CD4-positive, alpha-beta T cell treated with Interleukin-17A for 4 hours (primary cell): ENCODE measurements around the gene APOM.

Source experiments
- DNase-seq: peaks from one replicate; pipeline ENCODE4 v3.0.0-alpha.2; 2020; ENCODE audit warnings: mixed read lengths

APOM gene

GRCh38 chr6:31631681-31632278 lies 23.9 kb upstream of the APOM start:
- no peak for DNase-seq

DNA sequence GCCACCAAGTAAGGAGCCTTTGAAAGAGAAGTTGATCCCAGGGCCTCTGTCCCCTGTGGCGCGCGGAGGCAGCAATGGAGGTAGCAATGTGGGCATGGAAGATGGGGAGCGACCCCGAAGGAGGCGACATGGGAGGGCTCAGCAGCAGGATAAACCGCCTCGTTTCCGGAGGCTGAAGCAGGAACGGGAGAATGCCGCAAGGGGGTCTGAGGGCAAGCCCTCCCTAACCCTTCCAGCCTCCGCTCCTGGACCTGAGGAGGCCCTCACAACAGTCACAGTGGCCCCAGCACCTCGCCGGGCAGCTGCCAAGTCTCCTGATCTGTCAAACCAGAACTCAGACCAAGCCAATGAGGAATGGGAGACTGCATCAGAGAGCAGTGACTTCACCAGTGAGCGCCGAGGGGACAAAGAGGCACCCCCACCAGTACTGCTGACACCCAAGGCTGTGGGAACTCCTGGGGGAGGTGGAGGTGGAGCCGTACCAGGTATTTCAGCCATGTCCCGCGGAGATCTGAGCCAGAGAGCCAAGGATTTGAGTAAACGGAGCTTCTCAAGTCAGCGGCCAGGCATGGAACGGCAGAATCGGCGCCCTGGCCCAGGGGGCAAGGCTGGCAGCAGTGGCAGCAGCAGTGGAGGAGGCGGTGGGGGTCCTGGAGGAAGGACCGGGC lies 23.3 kb upstream of the APOM start:
- no peak for DNase-seq

DNA sequence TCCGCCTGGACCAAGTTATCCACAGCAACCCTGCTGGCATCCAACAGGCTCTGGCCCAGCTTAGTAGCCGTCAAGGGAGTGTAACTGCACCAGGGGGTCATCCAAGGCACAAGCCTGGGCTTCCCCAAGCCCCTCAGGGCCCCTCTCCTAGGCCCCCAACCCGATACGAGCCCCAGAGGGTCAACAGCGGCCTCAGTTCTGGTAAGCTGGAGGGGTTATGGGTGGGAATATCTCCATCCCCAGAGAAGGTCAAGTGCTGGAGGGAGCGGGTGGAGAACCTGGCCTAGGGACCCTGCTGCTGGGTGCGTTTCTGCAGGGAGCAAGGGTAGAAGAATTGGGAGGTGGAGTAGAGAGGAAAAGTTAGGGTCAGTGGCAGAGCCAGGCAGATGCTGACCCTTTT lies 22.2 kb upstream of the APOM start:
- no peak for DNase-seq

DNA sequence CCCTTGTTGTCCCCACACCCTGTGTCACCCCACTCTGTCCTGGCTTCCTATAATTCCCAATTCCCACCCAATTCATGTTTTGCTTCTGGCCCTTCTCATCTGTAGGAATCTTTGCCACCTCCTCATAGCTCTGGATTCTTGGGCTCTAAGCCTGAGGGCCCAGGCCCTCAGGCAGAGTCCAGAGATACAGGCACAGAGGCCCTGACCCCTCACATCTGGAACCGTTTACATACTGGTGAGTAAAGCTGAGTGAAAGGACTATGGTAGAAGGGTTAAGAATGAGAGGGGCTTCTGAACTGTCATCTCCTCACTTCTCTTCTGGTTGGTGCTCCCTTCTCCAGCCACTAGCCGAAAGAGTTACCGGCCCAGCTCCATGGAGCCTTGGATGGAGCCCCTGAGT lies 21.6 kb upstream of the APOM start:
- no peak for DNase-seq

GRCh38 chr6:31634969-31635575 lies 20.6 kb upstream of the APOM start:
- DNase-seq: no peak

DNA sequence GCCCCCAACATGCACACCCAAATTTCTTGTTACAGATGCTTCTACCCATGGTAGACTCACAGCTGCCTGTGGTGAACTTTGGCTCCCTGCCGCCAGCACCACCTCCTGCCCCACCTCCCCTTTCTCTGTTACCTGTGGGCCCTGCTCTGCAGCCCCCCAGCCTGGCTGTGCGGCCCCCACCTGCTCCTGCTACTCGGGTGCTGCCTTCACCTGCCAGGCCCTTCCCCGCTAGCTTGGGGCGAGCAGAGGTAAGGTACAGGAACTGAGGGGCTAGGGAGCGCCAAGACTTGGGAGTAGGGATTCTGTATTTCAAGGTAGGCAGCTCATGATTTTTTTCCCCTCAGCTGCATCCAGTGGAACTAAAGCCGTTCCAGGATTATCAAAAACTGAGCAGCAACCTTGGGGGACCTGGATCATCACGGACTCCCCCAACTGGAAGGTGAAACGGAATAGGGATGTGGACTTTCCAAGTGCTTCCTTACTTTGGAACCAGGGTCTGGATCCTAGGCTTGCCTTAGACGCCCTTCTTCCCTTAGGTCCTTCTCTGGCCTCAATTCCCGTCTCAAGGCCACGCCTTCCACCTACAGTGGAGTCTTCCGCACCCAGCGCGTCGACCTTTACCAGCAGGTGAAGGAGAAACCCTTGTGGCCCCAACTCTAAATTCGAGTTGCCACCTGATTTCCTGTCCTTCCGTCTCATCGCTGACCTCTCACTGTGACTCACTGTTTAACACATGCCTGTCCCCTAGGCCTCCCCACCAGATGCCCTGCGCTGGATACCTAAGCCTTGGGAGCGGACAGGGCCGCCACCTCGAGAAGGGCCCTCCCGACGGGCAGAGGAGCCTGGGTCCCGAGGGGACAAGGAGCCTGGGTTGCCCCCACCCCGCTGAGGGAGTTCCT lies 18.7 kb upstream of the APOM start:
- no peak for DNase-seq

- no peak for DNase-seq
Observed at GRCh38 chr6:31639043-31639442, 16.7 kb upstream of the APOM start.

DNA sequence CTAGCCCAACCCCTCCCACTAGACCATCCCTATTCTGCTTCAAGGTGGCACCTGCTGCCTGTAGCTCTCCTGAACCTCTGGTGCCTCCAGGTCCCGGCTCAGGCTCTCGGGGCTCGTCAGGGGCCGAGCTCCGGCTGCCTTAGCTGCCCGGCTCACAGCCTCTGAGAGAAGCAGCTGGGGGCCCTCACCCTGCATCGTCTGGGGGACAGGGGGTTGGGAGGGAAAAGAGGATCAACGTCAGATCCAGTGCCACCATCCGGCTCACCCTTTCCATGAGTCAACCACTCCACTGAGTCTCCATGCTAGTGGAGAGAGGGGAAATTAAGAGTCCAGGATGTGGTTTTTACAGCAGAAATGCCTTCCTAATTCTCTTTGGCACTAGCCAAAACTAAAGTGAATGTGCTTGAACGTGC lies 16.2 kb upstream of the APOM start:
- no peak for DNase-seq

DNA sequence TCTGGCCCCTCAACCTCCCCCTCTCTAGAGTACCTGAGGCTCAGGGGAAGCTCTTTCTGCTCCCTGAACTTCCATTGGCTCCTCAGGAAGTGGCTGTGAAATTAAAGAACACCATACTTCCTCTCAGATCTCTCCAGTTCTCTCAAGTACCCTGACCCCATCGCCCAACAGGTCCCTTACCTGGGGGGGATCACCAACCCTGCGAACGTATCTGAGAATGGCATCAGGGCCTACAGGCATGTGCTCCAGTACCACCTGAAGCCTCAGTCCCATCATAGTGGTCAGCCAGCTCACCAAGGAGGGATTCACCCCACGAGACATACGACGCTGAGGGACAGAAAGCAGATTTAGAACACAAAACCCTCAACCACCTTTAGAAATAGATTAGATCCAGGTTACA lies 15.1 kb upstream of the APOM start:
- DNase-seq: no peak

GRCh38 chr6:31641370-31641769 lies 14.3 kb upstream of the APOM start:
- DNase-seq: no peak

DNA sequence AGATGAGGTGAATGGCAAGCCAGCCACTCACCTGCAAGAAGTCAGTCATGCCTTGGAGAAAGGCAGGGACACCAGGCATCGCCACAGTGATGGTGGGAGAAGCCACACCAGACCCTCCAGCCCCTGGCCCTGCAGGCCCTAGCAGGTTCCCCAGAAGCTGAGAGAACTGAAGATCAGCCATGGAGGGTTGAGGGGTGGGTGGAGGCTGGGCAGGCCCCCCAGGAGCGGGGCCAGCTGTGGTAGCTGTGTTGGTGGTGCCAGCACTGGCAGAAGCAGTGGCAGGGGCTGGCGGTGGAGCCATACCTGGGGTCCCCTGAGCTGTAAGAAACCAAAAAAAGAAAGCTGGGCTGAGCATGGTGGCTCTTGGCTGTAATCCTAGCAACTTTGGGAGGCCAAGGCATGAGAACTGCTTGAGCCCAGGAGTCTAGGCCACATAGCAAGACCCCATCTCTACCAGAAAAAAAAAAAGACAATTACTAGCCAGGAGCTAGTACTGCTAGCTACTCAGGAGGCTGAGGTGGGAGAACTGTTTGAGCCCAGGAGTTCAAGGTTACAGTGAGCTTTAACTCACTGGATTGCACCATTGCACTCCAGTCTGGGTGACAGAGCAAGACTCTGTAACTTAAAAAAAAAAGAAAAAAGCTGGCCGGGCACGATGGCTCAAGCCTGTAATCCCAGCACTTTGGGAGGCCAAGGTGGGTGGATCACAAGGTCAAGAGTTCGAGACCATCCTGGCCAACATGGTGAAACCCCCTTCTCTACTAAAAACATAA lies 12.7 kb upstream of the APOM start:
- DNase-seq: no peak

DNA sequence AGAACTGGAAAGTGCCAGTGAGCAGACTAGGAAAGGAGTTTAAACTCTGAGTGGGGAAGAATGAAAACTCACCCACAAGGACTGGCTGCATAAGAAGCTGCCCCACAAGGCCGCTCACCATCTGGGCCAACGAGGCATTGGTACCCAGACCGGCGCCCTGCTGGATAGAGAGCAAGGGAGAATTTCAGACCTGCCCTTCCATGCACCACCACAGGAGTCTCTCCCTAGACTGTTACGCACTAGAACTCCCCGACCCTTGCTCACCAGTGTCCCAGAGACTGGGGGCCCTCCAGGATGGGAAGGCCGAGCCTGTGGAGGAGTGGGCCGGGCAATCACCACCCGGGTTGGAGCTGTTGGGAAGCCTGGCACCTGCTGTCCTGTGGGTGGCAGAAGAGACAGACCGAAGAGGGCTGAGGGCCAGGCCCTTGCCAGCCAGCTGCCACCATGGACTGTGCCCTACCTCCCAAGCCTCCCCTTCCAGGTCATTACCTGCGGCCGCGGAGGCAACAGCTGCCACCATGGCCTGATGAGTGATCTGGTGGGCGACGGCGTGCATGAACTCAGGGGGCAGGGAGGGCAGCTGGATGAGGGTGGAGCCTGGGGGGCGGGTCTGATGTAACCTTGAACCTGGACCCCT lies 11.8 kb upstream of the APOM start:
- no peak for DNase-seq

DNA sequence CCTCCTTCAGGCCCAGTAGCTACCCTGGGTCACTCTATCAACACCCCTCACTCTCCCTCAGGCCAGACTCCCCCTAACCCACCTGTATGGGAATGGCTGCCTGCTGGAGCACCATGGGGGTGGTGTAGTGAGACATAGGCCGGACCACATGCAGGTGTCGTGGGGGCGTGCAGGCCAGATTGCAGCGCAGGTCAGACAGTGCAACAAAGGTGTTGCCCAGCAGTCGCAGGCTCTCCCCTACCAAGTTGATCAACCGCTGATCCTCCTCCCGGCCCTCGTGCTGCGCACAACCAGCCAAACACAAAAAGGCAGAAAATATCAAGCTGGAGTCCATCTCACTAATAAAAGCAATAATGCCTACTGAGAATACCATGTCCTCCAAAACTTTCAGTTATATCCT lies 10.4 kb upstream of the APOM start:
- no peak for DNase-seq

GRCh38 chr6:31651602-31652191 lies 4.0 kb upstream of the APOM start:
- DNase-seq: no peak

DNA sequence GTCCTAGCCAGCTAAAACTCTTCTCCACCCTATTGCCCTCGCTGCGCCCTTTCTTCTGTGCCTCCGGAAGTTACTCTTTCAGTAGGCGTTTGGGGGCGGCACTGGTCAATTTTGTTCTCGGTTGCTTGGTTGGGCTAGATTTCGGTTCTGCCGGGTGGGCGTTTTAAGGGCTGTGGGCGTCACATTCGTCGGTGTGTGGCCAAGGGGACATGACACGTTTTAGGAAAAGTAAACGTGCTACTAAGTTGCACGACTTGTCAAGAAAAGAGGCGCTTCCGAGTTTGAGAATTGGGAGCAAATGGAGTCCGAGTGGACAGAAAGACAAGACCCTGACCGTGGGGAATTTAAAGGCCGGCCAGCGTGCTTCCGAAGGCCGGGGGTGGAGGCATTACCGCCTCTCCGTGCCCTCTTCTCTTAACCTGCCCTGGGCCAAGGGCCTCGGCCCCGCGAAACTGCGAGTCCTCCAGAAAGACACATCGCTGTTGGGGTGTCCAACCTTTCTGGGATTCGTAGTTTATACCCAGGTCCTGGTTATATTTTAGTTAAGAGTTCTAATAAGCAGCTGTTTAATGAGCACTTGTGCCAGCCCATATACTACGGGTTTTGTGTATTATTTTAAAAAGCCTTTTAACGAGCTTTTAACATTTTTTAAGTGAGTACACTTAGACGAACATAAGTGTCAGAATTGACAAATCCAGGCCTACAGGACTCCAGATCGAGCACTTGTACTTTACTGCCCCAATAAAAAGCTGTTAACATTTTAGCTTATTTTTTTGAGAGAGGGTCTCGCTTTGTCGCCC lies 2.6 kb upstream of the APOM start:
- DNase-seq: no peak

DNA sequence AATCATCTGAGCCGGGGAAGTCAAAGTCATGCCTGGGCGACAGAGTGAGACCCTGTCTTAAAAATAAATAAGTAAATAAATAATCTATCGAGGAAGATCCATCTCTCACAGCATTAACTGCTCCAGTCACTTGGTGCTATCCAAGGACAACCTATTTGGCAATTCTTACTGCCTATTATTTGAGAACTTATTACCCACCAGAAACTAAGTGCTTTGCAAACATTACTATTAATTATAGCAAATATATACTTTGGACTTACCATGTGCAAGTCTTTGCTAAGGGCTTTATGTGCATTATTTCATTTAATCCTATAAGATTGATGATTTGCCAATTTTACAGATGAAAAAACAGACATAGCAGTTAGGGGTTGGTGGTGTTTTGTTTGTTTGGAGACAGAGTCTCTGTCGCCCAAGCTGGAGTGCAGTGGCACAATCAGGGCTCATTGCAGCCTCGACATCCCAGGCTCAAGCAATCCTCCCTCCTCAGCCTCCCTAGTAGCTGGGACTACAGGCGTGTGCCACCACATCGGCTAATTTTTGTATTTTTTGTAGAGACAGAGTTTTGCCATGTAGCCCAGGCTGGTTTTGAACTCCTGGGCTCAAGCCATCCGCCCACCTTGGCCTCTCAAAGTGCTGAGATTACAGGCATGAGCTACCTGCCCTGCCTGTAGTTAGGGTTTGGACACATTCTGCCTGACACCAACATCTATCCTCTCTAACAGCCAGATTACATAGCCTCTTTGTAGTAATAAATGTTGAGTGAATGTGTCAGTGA lies 933 bp upstream of the APOM start:
- no peak for DNase-seq

- DNase-seq: peak; percentile 29
Observed at GRCh38 chr6:31657406-31658157, 1.9 kb downstream of the APOM start.

DNA sequence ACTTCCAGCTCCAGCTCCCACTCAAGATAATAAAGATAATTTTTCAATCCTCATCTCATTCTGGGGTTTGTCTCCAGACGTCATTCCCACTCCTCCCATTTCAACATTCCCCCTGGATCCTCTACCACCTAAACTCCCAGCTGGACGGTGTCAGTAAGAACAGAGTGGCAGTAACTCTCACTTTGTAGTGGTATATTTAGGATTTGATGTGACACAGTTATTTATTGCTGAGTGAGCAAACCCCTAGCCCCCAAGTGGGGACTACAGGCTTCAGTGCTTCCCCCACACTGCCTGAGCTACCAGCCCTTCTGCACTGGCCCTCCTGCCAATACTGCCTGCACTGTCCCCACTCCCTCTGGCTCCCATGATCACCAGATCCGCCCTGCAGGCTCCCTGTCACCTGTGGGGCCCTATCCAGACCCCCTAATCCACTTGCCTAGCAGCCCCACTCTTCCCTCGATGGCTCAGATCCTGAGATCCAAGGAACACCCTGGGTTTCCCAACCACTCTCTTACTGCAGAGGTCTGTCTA lies 2.5 kb downstream of the APOM start:
- DNase-seq: no peak
